GM19455 (cell line): ENCODE data around the gene RBM6.
"Not testable (repeated sequence)": the region's sequence is repeated elsewhere in the genome, so short reads cannot be mapped to it uniquely, and the experiment has no call there.

Experiments
- ATAC-seq: cut with Tn5 transposase; IDR thresholded peaks from one replicate; pipeline ENCODE4 v1.9.1; 2021; ENCODE audit not compliant: unreplicated experiment

The RBM6 gene

DNA sequence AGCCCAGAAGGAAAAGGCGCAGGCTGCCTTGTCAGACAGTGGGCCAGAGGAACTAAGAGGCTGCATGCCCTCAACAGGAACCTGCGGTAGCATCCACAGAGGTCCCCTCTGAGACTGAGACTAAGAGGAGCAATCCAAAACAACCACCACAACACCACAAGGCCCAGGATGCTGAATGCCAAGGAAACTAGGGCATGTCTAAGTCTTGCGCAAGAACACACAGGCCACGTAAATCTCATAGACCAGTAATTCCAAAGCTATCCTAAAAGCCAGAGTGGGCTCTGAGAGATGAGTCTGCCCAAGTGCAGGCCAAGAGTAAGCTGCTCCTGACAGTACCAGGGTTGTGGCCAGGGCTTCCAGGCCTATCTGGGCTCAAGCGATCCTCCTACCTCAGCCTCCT, 23.3 kb upstream of the RBM6 start:
- no peak for ATAC-seq

DNA sequence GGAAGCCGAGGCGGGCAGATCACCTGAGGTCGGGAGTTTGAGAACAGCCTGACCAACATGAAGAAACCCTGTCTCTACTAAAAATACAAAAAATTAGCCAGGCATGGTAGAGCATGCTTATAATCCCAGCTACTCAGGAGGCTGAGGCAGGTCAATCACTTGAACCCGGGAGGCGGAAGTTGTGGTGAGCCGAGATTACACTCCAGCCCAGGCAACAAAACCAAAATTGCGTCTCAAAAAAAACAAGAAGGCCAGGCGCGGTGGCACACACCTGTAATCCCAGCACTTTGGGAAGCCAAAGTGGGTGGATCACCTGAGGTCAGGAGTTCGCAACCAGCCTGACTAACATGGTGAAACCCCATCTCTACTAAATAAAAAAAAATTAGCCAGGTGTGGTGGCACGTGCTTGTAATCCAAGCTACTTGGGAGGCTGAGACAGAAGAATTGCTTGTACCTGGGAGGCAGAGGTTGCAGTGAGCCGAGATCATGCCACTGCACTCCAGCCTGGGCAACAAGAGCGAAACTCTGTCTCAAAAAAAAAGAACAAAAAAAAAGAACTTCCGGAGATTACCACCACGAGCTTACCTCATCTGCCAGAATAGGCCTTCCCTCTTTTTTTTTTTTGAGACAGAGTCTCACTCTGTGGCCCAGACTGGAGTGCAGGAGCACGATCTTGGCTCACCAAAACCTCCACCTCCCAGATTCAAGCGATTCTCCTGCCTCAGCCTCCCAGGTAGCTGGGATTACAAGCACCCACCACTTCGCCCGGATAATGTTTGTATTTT, 22.0 kb upstream of the RBM6 start:
- ATAC-seq: not testable (repeated sequence)

DNA sequence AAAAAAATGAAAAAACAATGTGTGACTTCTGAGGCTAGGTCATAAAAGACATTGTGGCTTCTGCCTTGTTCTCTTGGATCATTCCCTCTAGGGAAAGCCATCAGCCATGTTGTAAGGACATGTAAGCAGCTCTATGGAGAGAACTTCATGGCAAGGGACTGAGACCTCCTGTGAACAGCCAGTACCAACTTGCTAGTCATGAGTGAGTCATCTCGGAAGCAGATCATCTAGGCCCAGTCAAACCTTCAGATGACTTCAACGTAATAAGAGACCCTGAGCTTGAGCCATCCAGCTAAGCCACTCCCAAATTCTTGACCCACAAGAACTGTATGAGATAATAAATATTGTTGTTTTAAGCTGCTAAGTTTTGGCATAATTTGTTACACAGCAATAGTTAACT, 15.3 kb upstream of the RBM6 start:
- ATAC-seq: no peak

DNA sequence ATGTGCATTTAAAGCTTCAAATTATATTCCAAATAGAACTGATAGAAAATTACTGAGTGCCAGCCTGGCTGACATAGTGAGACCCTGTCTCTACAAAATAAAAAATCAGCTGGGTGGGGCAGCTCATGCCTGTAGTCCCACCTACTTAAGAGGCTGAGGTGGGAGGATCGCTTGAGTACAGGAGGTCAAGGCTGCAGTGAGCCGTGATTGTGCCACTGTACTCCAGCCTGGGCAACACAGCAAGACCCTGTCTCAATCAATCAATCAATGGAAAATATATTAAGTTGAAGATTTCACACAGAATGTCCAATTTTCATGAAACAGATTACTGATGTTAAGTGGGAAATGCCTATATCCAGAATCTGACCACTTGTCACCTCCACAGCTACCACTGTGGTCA, 14.5 kb upstream of the RBM6 start:
- ATAC-seq: no peak

- no peak for ATAC-seq
Observed at GRCh38 chr3:49926117-49926728, 13.7 kb upstream of the RBM6 start.

- no peak for ATAC-seq
Observed at GRCh38 chr3:49927798-49928197, 12.2 kb upstream of the RBM6 start.

DNA sequence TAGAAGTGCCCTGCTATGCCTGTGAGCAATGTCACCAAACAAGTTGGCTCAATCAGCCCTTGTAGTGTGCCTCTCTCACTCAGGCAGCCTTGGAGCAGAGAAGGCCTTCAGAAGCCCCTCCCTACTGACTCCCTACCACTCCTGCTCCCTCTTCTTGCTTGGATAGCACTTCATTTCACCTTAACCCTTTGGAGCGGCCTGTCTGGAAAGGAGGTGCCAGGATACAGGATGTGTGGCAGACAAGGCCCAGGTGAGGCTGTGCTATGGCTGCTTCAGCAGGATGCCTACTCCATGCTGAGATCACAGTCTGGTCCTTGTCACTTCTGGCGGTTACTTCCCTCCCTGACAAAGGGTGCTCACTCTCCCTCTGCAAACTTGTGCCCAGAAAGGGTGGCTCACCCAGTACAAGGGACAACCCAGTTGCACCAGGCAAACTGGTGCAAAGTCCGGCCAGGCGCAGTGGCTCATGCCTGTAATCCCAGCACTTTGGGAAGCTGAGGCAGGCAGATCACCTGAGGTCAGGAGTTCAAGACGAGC, 11.4 kb upstream of the RBM6 start:
- no peak for ATAC-seq

- peak; percentile 94 for ATAC-seq
Observed at GRCh38 chr3:49929291-49930167, 10.4 kb upstream of the RBM6 start, which contains the start of gene MON1A. MON1A (minus strand) TSS chr3:49929811; CDS start chr3:49913346, 16,465 bp downstream.

DNA sequence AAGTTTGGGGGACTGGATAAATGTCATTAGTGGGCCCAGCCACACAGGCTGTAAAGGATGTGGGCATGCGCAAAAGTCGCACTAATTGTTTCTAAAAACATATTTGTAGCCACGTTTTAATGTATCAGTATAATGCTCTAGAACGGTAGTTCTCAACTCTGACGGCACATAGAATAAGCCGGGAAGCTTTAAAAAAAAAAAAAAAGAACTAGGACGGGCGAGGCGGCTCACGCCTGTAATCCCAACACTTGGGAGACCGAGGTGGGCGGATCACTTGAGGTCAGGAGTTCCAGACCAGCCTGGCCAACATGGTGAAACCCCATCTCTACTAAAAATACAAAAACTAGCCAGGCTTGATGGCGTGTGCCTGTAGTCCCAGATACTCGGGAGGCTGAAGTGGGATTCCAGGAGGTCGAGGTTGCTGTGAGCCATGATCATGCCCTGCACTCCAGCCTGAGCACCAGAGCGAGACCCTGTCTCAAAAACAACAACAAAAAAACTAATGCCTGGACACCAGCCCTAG, 9.7 kb upstream of the RBM6 start:
- no peak for ATAC-seq

DNA sequence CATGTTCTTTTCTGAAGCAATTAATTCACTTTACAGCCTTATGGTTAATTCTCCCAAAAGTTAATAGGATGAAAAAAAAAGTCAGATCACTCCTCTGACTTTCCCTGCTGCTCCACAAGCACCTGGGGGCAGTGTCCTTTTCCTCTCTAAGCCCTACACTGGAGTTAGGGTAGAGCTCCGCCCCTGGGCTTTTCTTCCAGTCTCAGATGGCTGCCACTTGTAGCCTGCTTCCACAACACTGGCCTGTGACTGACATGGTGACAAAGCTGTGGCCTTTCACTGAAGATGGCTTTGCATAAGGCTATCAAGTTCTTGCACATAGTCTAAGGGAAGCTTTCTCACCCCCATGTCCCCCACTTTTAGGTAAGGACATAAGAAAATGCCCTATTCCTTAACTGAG, 9.0 kb upstream of the RBM6 start:
- no peak for ATAC-seq

- ATAC-seq: not testable (repeated sequence)
Observed at GRCh38 chr3:49932281-49932680, 7.7 kb upstream of the RBM6 start.

DNA sequence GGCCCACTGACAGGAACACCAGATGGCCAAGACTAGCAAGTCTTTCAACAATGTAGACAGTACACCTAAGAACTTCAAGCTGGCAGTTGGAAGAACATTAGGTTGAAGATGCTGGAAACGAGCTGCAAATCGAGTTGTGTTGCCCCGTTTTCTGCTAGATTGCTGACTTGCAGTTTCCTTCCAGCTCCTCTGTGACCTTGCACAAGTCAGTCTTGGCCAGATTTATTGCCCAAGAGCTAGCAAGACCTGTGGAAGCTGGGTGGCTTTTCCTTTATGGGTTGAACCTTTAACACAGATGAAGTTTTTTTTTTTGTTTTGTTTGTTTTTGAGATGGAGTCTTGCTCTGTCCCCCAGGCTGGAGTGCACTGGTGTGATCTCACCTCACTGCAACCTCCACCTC, 2.9 kb upstream of the RBM6 start:
- ATAC-seq: no peak

DNA sequence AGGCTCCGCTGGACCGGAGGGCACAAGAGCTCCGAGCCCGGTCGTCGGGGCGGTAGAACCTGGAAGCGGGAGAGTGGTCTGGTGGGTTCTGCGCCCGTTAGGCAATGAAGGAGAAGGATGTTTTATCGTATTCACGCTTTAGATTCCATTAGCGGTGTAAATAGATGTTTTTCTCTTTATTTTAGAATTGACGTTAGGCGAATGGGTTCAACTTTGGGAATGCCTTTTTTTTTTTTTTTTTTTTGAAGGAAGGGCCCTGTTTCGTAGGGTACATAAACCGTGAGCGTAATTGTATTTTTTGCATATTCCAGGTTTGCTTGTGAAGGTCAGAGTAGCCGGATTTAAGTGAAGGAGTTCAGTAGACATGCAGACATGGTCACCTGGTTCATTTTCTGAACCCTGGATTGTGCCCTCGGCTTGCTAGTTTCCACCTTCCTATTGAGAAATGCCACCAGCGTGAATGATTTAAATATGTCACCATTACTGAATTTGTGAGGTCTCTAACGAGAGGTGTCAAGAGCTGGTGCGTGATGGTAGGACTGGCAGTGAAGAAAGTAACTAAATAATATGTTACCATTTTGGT, 808 bp downstream of the RBM6 start:
- no peak for ATAC-seq

- ATAC-seq: no peak
Observed at GRCh38 chr3:49942651-49943050, 2.7 kb downstream of the RBM6 start.

DNA sequence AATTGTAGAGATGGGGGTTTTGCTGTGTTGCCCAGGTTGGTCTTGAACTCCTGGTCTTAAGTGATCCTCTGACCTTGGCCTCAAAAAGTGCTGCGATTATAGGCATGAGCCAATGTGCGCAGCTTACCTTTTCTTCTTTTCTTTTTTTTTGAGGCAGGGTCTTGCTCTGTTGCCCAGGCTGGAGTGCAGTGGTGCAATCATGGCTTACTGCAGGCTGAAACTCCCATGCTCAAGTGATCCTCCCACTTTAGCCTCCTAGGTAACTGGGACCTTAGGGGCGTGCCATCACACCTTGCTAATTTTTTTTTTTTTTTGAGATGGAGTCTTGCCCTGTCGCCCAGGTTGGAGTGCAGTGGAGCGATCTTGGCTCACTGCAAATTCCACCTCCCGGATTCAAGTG, 13.0 kb downstream of the RBM6 start:
- ATAC-seq: no peak

- ATAC-seq: no peak
Observed at GRCh38 chr3:49955636-49956035, 15.7 kb downstream of the RBM6 start.

DNA sequence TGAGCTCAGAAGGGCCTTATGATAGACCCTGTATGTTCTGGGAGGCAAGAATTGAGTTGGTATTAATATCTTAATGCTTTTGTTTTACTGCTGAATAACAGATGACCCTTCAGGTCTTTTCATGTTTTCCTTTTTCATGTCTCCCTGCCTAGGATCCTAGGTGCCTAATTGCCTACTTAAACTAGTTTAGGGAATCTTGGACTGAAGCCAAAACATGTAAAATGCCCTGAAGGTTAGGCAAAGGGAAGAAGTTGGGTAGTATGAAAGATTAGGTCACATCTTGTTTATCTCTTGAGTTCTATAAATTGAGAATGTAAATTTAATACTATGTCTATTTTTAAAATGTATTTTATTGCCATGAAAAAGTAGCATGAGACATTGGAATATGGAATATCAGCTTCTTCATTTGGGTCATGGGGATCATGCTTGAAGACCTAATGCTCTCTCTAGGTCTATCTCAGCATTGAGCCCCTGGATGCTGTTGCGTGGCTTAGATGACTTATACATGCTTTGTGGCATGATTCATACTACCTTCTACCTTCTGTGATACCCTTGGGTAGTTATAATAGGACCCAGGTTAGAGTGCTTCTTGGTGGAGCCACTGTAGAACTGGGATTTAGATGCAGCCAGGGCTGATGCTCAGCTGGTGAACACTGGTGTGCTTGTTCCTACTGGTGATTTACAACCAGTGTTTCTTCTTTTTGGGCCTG, 26.4 kb downstream of the RBM6 start:
- ATAC-seq: no peak

DNA sequence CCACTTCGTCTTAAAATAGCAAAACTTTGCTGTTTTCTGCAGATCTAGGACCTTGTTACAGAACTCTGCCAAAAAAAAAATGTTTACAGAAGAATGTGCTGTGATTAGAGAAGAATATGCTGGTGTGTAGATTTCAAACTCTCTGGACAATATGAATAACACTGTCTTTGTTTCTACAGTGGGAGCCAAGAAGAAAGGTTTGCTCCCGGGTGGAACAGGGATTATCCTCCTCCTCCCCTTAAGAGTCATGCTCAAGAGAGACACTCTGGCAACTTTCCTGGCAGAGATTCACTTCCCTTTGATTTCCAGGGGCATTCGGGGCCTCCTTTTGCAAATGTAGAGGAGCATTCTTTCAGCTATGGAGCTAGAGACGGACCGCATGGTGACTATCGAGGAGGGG, 27.3 kb downstream of the RBM6 start:
- ATAC-seq: no peak

- ATAC-seq: no peak
Observed at GRCh38 chr3:49968346-49968745, 28.4 kb downstream of the RBM6 start.

GRCh38 chr3:49972656-49973055, 32.7 kb downstream of the RBM6 start:
- no peak for ATAC-seq
